T-helper 2 cell (primary cell): ENCODE measurements around the gene KYNU.
"Not testable (repeated sequence)": the region's sequence is repeated elsewhere in the genome, so short reads cannot be mapped to it uniquely, and the experiment has no call there.

Source experiments
- DNase-seq, 5 experiments: peaks; one replicate each; pipeline versions ENCODE4 v3.0.0 to v3.0.0-alpha.2; 2012 to 2022
- total RNA-seq, 2 donors: gene quantifications; one replicate each; lab custom pipeline; 2026; lab: John Stamatoyannopoulos, UW

Gene KYNU
- 0 reads per million in 2 donors for total RNA-seq

DNA sequence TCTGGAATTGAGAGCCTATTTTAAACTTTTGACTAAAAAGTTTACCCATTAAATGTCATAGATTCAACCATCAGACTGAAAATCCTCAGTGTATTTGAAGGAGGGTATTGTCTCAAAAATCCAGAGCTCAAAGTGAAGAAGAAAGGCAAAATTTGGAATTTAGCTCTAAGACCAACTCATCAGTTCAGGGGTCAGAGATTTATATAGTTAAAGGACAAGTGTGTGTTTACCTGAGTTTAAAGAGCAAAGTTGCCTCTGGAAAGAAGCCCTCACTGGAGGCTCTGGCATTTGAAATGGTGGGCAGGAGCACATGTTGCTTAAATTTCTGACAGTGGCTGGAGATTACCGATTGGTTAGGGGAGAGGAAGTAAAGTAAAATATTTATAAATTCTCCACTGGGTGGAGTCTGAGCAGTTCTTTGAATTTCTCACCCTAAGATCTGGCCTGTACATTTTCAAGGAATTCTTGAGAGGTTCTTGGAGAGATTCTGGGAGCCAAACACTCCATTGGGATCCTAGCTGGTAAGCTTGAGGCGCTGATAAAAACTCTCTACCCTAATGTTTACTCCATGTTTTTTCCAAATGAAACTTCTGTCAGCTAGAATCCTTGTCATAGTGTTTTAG, at the start of gene KYNU:
TSS of gene KYNU (plus strand) at position 449 of the 623 bp plus-strand sequence. CDS start 7,704 bp downstream, outside the sequence.
- no peak for DNase-seq

GRCh38 chr2:142834021-142834420, 43.4 kb upstream of the KYNU start:
- no peak for DNase-seq

DNA sequence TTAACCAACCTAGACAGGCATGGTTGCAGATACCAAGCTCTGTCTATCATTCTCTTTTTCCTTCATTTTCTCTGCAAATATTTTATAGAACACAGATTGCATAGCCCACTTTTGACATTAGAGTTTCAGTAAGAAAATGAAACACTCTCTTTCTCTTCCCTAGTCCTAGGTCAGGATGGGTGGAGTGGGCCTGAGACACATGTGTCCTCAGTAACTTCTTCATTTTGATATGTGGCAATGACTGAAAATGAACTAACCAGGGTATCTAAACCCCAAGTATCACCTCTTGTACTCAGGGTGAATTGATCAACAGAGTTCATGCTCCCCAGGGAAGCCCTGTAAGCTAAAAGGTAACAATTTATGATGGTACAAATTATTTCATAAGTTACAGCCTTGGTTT, 37.0 kb upstream of the KYNU start:
- no peak for DNase-seq

DNA sequence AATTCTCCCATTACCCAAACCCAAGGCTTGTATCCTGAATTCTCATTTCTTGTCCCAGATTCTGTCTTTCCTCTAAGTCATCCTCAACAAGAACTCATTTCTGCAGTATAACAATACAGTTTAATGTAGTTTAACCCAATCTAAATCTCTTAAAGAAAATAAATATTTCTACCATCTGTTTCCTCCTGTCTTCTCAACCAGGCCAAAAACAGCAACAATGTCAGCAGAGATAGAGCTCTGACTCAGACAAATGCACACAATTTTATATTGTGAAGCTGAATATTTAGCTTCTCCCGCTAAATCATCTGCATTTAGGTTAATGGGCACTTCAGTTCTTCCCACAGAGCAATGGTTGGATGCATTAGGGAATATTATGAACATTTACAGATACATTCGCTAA, 35.7 kb upstream of the KYNU start:
- no peak for DNase-seq

- no peak for DNase-seq
Measured at GRCh38 chr2:142842369-142842768, 35.1 kb upstream of the KYNU start.

GRCh38 chr2:142843731-142844130, 33.7 kb upstream of the KYNU start:
- DNase-seq, result no peak

GRCh38 chr2:142848023-142848606, 29.3 kb upstream of the KYNU start:
- DNase-seq, result no peak

- no peak for DNase-seq
Measured at GRCh38 chr2:142849820-142850219, 27.6 kb upstream of the KYNU start.

DNA sequence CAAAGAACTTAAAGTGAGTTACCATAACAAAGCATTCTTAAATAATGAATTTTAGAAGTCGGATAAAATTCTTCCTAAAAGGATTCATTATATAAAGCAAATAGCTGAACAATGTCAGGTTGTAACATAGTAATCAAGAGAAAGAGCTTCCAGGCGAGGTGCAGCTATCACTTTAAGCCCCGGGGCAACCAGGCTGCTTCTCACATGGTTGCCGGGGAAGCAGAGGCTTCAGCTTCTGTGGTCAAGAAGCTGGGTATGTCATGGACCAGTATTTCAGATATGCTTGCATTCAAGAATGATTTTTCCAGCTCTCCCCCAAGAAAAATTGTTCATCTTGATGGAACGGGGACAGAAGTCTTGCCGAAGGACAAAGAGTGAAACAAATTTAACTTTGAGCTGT, 23.6 kb upstream of the KYNU start:
- DNase-seq, result no peak

DNA sequence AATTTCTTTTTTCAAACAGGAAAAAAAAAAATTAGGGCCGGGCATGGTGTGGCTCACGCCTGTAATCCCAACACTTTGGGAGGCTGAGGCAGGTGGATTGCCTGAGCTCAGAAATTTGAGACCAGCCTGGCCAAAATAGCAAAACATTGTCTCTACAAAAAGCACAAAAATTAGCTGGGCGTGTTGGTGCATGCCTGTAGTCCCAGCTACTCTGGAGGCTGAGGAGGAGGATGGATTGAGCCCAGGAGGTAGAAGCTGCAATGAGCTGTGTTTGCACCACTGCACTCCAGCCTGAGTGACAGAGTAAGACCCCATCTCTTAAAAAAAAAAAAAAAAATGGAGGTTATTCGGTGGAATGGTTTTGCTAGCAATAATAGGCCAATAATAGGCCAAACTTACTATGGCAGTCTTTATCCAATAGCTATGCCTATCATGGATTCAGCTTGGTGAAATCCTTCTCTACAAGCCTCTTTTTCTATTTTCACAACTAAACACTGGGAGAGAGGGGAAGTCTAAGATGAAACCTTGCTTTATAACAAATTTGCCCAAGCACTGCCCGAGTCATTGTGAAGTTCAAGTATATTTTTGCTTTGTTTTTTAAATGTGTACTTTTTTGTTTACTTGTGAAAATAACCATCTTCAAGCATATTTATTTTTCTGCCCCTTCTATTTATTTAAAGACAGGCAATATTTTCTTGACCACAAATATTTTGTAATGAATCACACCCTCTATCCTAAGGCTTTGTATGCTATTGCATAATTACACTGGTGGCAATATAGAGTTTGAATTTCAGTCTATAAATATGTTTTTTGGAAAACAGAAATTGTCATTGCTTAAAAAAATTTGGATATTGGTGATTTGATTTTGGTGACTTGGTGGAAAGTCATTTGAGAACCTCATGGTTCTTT, 20.0 kb upstream of the KYNU start:
- DNase-seq, result no peak

DNA sequence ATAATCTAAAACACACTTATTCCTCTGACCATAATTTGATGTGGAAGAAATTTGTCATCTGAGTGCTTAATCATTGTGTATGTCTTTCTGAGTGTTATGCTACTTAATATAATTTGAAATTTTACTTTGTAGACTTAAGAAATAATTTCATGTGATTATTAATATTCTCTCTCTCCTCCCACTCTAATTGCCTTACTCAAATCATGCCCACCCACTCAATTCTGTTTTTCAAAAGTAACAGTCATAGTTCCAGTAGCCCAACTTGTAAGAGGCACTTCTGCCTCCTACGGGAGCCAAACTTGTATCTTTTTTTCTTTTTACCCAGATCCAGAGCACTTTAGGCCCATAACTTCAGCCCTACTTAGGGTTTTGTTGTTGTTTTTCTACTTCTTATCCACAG, 18.5 kb upstream of the KYNU start:
- no peak for DNase-seq

DNA sequence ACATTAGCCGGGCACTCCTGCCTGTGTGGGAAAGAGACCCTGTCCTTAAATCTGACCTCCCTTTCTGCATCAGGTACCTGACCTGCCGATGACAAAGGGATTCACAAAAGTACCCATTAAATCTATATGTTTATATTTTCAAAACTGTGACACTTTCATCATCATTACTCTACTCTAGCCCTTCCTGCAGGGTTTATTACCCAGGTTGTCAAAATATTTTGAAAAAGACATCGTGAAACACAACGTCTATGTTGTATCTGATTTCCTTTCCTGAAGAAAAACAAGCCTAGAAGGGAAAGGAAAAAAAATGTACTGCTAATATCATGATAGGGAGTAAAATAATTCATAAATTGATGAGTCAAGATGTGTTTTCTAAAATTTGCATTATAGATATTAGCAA, 15.2 kb upstream of the KYNU start:
- DNase-seq, result no peak

- DNase-seq, result no peak
Measured at GRCh38 chr2:142862847-142863246, 14.6 kb upstream of the KYNU start.

DNA sequence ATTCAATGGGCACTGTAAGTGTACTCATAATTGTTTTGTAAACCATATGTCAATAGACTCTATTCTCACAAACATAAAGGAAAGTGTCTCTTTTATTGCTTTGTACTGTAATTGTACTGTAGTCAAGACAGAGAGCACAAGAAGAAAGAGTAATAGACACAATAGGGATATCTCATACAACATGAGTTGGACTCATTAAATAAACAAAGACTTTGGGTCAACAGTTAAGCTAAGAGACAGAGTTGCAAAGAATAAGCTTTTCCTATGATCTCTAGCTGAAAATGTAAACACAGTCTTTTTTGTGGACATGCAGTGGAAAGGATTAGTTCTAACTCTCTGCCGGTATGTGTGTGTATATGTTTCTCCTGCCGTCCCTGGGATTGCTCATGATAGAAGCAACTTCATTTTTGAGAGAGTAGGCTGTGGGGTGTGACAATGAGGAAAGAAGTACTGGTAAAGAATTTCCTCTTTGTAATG, 13.9 kb upstream of the KYNU start:
- DNase-seq, result no peak

- DNase-seq, result not testable (repeated sequence)
Measured at GRCh38 chr2:142864605-142865004, 12.9 kb upstream of the KYNU start.

DNA sequence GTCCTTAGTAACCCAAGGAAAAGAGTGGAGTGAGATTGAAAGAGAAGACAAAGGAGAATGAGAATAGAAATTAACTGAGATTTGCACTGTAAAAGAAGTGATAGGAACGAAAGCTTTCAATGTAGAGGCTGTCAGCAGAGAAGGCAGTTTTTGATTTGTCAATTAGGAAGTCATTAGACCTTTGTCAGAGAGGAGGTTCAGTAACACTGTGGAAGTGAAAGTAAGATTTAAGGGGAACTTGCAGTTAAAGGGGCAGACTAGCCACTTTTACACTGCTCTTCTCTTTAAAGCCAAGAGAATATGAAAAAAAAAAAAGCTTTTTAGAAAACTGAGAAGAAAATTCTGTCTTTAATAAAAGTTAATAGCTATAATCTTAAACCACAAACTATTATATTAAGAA, 11.5 kb upstream of the KYNU start:
- DNase-seq, result no peak

- no peak for DNase-seq
Measured at GRCh38 chr2:142866426-142866825, 11.0 kb upstream of the KYNU start.

DNA sequence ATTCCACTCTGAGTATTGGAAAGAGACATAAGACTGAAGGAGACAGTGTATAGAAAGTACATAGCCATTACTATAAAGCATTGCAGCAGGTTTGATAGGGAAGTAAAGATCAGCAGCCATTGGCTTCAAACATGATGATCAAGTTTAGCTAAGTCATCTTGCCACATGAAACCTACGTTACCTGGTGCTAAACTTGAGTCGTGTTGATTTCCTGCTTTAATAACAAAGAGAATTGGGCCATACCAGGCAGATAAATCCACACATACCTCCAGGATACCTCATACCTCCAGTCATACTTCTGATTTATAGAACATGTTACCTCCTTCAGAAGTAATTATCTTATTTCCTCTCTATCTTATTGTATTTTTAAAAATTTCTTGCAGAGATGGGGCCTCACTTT, 10.3 kb upstream of the KYNU start:
- DNase-seq, result no peak

DNA sequence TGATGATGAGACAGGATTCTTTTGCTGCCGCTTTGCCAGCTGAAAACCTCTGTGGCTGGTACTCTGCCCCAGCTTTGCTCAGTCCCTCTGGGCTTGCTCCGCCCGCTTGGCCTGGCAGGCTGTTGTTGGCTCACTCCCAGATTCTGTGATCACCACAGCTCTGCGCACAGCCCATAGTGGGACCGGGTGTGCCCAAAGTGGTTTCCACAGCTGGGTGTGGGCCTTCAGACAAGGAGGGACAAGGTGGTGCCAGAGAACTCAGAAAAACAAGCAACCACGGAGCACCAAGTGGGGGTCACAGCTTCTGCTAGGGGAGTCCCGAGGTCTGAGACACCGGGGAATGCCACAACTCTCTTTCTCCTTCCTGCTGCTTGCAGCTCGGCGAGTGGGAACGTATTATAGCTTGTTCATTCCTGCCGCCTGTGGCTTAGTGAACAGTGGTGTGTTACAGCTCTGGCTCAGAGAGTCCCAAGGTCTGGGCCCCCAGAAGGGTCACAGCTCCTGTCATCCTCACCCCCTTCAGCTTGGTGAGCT, 9.2 kb upstream of the KYNU start:
- no peak for DNase-seq

GRCh38 chr2:142869065-142869460, 8.4 kb upstream of the KYNU start:
- DNase-seq, result not testable (repeated sequence)

DNA sequence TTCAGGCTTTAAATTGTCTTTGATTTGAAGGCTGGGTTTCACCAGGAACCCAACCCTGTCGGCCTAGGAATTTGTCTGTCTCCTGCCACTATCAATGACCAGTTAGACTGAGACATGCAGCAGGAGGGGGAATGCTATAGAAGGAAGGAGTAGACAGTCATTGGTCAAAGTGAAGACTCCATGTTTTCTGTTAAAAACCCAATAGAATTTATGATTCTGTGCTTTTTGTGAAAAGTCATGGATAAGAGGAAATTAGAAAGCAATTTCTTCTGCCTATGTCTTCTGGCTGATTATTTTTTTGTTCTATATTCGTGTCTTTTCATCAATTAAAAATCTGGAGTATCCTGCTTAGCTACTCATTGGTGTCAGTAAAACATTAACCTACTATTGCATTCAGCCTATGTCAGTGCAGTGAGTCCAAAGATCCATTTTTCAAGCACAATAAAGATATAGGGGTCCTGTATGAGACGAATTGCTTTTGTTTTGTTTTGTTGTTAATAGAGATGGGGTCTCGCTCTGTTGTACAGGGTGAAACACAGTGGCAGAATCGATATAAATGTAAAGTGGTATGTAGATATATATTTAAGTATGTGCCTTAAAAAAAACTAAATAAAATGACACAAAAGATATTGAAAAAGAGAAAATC, 7.9 kb upstream of the KYNU start:
- DNase-seq, result no peak

DNA sequence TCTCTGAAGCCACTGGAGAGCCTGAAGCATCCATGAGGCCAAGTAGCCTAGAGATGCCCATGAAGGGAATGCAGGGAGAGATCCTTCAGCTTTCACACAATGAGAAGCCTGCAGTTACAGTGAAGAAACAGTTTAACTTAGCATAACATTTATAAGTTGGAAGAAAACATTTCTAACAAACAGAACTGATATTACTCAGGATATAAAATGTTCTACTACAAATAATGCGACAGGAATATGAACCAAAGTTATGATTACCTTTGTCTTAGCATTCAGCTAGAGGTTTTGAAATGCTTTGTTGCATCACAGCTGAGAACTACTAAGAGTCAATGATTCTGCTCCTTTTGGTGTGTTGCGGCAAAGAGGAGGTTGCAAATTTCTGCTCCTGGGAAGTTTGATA, 6.9 kb upstream of the KYNU start:
- DNase-seq, result no peak

DNA sequence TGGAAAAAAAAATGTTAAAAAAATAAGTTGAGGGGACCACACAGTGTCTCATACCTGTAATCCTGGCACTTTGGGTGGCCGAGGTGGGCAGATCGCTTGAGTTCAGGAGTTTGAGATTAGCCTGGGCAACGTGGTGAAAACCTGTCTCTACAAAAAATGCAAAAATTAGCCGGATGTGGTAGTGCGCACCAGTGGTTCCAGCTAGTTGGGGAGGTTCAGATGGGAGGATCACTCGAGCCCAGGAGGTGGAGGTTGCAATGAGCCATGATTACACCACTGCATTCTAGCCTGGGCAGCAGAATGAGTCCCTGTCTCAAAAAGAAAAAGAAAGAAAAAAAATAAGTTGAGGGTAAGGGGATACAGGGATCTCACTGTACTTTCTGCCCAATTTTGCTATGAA, 6.1 kb upstream of the KYNU start:
- DNase-seq, result no peak
